Thyroid gland (tissue), 4 donors: Measurements from ENCODE around the gene BIVM.

Experiments used
- POLR2A ChIP-seq, 2 donors: fragments of 450-650 bp; IDR thresholded peaks; one replicate each; pipeline ENCODE4 v1.6.1; 2017; ENCODE audit warnings: antibody characterized with exemption in 2 of 2, mild to moderate bottlenecking in 2 of 2, moderate library complexity in 1 of 2
- TF ChIP-seq, protein P1 (sequence below), 6 experiments: fragments of 200-600 bp in 3 of 6; fragments of 450-650 bp in 3 of 6; sonication (generic) in 3 of 6; IDR thresholded peaks; one replicate each; pipeline ENCODE4 v1.5.1; 2016 to 2019; ENCODE audit warnings: antibody characterized with exemption in 6 of 6, mild to moderate bottlenecking in 2 of 6, inconsistent platforms in 1 of 6, moderate library complexity in 1 of 6

DNA sequence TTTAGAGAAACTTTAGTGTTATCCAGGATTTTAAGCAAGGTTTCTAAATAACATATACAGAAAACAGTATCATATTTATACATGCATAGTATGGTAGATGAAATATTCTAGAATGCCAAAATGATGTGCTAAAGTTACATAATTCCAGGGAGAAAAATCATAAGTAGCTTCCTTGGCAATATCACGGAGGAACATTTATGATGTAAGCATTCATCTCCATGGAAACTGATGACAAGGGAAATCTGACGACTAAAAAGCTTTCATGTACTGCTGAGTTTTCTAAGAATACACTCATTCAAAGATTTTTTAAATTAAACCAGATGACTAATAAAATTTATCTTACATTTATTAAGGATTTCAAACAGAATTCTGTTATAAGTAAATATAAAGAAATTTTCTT, 30.0 kb upstream of the BIVM start:
- TF ChIP-seq, protein P1, sequence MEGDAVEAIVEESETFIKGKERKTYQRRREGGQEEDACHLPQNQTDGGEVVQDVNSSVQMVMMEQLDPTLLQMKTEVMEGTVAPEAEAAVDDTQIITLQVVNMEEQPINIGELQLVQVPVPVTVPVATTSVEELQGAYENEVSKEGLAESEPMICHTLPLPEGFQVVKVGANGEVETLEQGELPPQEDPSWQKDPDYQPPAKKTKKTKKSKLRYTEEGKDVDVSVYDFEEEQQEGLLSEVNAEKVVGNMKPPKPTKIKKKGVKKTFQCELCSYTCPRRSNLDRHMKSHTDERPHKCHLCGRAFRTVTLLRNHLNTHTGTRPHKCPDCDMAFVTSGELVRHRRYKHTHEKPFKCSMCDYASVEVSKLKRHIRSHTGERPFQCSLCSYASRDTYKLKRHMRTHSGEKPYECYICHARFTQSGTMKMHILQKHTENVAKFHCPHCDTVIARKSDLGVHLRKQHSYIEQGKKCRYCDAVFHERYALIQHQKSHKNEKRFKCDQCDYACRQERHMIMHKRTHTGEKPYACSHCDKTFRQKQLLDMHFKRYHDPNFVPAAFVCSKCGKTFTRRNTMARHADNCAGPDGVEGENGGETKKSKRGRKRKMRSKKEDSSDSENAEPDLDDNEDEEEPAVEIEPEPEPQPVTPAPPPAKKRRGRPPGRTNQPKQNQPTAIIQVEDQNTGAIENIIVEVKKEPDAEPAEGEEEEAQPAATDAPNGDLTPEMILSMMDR (IDR thresholded peaks at IDR 0.05): no peak
- TF ChIP-seq POLR2A (IDR thresholded peaks at IDR 0.05): no peak
